Mucosa of gallbladder (tissue), 1 donor: Measurements from ENCODE around the gene GABRD. TPM values are rescaled to one million over a fixed set of nuclear protein-coding genes. Genes with fewer than 3 reads are reported as not detected.

Experiments
- DNase-seq: peaks from one replicate; pipeline ENCODE4 v3.0.0-alpha.2; 2020; ENCODE audit warnings: low spot score
- total RNA-seq: library from RNA; stranded (reverse); gene quantifications from one replicate; pipeline ENCODE4 v1.2.1, GENCODE V29; 2021
- donor health status: DM: no; HTN: no; CAD: no.

The GABRD gene
- total RNA-seq, 1 donor from 2014 or later, result 1.2 TPM

GRCh38 chr1:1985375-1986050 lies 33.6 kb upstream of the GABRD start:
- no peak for DNase-seq

- no peak for DNase-seq
Measured at GRCh38 chr1:1986451-1987141, 32.5 kb upstream of the GABRD start.

GRCh38 chr1:1987142-1987510 lies 32.0 kb upstream of the GABRD start:
- no peak for DNase-seq

DNA sequence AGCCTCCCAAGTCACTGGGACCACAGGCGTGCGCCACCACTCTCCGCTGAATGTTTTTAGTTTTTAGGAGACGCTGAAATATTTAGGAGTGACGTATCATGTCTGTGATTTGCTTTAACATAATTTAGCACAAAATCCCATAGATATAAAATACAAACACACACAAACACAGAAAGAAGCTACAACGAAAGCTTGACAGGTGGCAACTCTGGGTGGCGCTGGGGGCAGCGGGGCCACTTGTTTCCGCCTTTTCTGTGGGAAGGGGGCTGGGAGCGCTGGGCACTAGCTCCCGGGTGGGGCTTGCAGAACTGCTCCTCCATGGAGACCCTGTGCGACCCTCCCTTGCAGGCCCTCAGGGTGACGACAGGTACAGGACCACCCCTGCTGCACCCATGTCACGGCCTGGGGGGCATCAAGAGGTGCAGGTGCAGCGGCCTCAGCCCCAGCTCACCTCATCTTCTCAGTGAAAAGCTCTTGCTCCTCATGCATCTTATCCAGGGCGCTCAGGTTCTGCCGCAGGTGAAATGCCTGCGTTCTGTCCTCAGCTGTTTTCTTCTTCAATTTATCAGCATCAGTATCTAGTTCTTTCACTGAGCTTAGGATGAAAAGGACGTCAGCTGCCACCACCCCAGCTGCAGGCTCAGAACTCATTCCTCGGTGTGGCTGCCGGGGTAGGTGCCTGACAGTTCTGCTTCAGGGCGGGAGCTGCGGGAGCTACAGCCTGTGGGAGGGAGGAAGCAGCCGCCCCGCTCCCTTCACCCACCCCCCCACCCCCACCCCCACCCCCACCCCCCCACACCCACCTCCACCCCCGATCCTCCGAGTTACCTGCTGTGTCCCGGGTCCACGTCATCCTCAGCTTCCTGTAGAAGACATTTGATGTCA lies 30.8 kb upstream of the GABRD start:
- no peak for DNase-seq

DNA sequence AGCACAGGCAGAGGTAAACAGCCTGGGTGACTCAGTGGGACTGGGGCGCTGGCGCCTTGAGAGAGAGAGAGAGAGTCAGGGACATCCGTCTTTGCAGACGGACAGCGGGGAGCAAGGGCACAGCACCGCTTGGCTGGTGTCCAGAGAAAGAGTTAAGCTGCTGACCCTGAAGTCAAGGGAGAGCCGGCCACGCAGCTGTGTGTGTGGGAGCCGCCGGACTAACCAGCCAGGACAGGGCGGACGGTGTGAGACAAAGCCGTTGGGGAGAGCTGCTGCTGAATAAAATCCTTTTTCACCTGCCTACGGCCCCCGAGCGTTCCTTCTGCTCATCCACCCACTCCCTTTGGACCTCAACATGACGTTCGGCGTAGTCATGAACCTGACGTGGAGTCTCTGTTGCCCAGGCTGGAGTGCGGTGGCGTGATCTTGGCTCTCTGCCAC lies 30.0 kb upstream of the GABRD start:
- DNase-seq, result no peak

DNA sequence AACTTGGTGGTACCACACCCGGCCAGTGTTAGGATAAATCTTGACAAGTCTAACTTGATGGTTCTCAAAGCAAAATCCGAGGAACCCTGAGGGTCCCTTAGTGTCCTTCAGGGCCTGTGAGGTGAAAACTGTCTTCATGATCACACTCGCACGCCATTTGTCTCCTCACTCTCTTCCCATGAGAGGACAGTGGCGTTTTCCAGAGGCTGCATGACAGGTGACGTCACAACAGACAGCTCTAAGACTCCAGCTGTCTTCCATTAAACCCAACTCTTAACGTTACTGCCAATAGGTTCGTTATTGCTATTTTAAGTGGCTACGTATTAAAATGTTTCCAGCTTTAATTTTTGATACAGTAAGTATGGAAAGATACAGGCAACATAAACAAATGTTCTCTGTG lies 29.4 kb upstream of the GABRD start:
- DNase-seq, result no peak

- DNase-seq, result no peak
Measured at GRCh38 chr1:1990222-1990621, 28.9 kb upstream of the GABRD start.

DNA sequence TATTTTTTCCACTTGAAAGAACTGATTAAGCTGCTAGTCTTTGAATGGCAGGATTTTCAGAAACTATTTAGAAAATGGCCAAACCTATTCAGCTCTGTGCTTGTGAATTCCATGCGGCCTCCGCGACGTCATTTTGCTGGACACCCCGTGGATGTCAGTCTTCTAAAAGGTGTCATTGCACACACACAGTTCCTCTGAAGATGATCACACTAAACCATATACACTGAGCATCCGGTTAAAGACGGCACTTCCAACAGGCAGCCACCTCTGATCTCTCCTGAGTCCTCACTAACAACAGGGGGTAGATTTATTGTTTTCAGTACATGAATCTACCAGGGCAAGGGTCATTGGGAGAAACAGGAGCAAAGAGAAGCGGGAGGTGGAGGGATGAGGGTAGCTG lies 24.6 kb upstream of the GABRD start:
- no peak for DNase-seq

GRCh38 chr1:1996207-1996651 lies 22.9 kb upstream of the GABRD start:
- DNase-seq, result no peak

DNA sequence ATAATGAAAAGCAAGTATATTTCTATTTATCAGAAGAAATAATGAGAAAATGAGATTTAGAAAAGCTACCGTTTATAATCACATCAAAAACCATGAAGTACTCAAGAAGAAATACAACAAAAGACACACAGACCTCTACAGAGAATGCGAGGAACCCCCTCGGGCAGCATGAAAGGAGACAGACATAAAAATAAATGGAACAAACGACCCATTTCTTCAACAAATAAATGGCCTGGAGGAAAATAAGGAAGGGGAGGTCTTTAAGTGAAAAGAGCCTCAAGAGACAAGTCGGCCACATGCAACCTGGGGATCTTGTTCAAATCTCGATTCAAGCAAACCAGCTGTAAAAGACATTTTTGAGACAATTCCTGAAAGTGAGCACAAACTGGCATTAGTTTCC lies 21.6 kb upstream of the GABRD start:
- no peak for DNase-seq

DNA sequence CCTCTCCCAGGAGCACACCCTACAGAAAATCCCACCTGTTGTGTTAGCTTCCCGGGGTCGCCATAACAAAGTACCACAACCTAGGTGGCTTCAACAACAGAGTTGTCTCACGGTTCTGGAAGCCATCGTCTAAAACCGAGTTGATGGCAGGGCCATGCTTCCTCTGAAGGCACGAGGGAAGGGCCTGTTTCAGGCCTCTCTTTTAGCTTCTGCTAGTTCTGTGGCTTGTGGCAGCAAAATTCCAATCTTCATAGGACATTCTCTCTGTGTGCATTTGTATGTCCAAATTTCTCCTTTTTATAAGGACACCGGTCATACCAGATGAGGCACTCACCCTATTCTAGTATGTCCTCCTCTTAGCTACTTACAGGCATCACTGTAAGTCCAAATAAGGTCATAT lies 18.7 kb upstream of the GABRD start:
- DNase-seq, result no peak

DNA sequence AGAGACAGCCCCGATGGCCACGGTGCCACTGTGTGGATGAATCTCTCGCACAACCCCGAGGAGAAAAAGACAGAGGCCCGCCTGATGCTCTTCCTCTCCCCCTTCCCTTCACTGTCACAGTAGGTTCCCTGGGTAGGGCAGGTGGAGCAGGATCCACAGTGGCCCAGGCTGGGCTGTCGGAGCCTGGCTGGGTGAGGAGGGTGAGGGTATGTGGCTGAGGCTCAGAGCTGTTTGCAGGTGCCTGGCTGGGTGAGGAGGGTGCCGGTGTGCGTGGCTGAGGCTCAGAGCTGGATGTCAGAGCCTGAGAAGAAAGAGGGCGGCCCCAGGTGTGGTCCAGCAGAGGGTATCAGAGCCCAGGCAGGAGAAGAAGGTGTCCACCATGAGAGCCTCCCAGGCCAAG lies 18.3 kb upstream of the GABRD start:
- DNase-seq, result no peak

DNA sequence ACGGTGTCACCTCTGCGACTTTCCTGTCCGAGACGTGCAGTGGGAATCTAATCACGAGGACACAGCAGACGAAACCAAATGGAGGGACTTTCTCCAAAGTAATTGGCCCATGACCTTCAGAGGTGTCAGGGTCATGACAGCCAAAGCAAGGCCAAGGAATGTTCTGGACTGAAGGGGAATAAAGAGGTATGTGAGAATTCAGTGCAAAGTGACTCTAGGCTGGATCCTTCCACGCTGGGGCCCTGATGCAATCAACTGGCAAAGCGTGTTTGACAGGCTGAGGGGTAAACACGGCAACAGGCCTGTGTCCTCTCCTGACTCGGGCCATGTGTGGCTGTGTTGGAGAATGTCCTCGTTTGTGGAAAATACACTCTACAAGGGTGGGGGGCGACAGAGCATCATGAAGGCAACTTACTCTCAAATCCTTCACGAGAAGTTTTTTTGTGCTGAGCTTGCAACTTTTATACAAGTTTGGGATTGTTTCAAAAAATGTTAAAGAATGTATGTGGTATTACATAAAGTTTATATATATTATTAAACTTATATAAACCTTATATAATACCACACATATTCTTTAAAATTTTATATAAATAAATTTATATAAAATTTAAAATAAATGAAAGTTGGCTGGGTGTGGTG lies 17.3 kb upstream of the GABRD start:
- no peak for DNase-seq

- no peak for DNase-seq
Measured at GRCh38 chr1:2003541-2004131, 15.5 kb upstream of the GABRD start, which contains the start of gene CFAP74. Gene CFAP74, minus strand, starts transcription at chr1:2003786. Its CDS starts 12,830 bp downstream, at chr1:1990956.

DNA sequence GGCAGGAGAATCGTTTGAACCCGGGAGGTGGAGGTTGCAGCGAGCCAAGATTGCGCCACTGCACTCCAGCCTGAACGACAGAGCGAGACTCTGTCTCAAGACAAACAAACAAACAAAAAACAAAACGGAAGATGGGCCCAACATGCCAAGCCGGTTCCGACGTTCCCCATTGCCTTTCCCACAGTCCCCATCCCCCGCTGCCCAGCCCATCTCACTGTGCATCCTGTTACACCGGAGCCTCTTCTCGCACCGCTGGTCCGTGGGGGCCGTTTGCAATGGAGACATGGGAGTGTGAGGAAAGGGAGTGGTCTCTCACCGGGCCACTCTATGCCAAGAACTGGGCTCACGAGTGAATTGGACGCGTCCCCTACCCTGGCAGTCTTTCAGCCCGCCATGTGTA lies 14.3 kb upstream of the GABRD start:
- no peak for DNase-seq

- DNase-seq, result no peak
Measured at GRCh38 chr1:2009101-2010053, 9.8 kb upstream of the GABRD start.

DNA sequence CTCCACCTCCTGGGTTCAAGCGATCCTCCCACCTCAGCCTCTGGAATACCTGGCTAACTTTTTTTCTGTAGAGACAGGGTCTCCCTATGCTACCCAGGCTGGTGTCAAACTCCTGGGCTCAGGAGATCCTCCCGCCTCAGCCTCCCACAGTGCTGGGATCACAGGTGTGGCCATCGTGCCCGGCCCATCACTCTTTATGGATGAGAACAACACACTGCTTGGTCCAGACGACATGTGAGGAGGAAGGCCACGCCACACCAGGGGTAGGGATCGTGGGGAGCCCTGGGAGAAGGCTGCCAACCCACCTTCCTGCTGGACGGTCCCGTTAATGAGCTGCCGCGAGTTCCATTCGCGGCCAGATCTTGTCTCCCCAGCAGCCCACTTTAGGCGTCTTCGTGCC lies 5.0 kb upstream of the GABRD start:
- DNase-seq, result no peak

- no peak for DNase-seq
Measured at GRCh38 chr1:2014741-2015735, 4.1 kb upstream of the GABRD start.

DNA sequence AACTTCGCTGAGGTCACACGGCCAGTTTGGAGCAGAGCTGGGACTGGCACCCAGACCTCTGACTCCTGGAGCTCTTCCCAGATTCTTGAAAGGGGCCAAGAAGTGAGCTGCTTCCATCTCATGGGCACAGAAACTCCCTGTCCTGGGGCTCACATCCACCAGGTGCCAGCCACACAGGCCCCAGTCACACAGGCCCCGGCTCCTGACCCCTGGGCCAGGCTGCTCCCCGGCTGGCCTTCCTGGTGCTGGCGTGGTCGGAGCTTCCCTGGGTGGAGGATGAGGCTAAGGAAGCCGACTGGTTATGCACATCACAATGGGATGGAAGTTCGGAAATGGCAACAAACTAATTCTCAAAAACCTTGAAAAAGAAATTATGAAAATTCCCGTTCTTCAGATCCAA lies 3.0 kb upstream of the GABRD start:
- no peak for DNase-seq
